Measurements from ENCODE around the gene HP1BP3. TPM values are rescaled to one million over a fixed set of nuclear protein-coding genes. Genes with fewer than 3 reads are reported as not detected.
"Not testable (repeated sequence)": the region's sequence is repeated elsewhere in the genome, so short reads cannot be mapped to it uniquely, and the experiment has no call there.

Gene HP1BP3, protein sequence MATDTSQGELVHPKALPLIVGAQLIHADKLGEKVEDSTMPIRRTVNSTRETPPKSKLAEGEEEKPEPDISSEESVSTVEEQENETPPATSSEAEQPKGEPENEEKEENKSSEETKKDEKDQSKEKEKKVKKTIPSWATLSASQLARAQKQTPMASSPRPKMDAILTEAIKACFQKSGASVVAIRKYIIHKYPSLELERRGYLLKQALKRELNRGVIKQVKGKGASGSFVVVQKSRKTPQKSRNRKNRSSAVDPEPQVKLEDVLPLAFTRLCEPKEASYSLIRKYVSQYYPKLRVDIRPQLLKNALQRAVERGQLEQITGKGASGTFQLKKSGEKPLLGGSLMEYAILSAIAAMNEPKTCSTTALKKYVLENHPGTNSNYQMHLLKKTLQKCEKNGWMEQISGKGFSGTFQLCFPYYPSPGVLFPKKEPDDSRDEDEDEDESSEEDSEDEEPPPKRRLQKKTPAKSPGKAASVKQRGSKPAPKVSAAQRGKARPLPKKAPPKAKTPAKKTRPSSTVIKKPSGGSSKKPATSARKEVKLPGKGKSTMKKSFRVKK
- total RNA-seq (2014; rRNA removed; shearing (Covaris generic)): 124 and 125 TPM in 2 replicates

DNA sequence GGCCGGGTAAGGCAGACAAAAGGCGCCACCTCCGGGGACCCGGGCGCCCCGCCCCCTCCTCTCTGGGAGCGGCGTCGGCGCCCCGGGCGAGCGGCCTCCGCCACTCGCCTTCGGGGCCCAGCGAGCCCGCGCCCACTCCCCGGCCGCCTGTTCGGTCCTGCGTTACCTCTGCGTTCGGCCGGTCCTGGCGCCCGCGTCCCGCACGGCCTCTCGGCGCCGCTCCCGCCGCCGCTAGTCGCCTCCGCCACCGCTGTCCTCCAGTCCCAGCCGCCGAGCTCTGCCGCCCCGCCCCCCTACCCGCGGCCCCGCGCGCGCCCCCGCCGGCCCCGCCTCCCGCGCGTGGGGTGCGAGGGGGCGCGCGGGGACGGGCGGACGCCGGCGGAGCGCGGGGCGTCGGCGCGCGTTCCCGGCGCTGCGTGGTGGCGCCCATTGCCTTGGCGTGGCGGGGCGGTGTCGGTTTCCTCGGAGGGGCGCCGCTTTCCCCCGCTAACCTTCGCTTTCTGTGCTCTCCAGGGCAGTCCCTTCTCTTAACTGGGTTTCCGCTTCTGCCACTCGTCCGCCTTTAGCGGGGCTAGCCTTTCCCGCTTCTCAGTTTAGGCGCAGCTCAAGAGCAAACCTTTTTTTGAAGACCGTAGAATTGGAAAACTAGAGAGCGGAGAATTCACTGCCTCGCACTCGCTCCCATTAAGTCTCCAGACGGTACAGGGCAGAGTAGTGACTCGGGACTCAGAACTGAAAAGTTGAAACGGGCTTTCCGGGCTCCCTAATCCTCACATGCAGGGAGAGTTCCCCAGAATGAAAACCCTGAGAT is at the start of gene HP1BP3:
HP1BP3 (minus strand) TSS at position 279 of the 811 bp plus-strand sequence. CDS start 6,867 bp downstream, outside the sequence.
- peak; percentile 31 for DNase-seq (ENCODE audit: low spot score)

DNA sequence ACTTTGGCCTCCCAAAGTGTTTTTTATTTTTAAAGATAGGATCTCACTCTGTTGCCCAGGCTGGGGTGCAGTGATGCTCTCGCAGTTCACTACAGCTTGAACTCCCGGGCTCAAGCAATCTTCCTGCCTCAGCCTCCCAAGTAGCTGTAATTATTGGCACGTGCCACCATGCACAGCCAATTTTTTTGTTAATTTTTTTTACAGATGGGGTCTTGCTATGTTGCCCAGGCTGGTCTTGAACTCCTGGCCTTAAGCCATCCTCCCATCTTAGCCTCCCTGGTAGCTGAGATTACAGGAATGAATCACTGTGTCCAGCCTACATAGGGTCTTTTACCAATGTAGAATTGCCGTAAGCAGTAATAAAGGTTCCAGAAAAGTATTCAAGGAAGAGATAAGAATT is 49.1 kb upstream of the HP1BP3 start:
- no peak for DNase-seq (ENCODE audit: low spot score)

DNA sequence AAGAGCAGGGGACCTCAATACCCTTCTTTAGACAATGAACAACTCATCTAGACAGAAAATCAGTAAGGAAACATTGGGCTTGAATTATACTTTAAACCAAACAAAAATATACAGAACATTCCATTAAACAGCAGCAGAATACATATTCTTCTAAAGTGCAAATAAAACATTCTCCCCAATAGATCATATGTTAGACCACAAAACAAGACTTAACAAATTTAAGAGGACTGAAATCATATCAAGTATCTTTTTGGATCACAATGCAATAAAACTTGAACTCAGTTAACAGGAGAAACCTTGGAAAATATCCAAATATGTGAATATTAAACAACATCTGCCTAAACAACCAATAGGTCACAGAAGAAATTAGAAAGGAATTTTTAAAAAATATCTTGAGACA is 47.7 kb upstream of the HP1BP3 start:
- DNase-seq (ENCODE audit: low spot score): no peak

DNA sequence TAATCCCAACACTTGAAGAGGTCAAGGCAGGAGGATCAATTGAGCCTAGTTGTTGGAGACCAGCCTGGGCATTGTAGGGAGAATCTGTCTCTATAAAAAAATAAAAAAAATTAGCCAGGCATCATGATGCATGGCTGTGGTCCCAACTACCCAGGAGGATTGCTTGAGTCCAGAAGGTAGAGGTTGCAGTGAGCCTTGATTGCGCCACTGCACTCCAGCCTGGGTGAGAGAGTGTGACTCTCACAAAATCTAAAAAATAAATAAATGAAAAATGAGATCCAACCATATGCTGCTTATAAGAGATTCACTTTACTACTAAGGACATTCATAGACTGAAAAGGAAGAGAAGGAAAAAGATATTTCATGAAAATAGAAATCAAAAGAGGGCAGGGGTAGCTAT is 47.1 kb upstream of the HP1BP3 start:
- no peak for DNase-seq (ENCODE audit: low spot score)

DNA sequence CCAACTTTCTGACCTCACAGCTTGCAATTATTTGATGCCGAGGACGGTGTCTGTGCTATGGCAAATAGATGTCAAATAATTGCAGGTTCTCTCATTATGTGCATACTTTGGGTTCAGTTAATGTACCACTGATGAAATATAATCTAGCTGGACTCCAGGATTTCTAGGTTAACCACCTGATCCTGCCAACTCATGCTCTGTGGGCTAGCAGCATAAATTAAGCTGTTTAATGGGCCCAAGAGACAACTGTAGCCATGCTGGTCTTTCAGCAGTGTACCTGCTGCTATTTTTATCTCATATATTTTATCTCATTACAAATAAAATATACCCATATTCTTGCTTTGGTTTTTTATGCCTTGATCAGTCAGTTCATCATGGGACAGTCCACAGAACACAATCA is 43.3 kb upstream of the HP1BP3 start:
- no peak for DNase-seq (ENCODE audit: low spot score)

DNA sequence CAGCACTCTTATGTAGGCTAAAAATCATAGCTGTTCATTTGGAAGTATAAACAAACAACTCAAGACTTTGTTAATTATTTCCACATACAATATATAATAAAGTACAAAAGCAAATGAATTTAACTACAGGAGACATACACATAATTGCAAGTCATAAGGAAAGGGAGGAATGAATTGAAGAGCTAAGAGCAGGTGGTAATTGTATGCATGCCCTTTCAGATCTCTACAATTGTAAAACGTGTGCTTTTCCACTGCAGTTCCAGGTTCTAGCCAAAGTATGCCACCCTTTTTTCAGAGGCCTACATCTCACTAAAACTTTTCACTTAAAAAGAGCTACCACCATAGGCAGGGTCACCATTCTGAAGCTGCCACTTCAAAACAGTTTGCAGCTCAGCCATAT is 42.8 kb upstream of the HP1BP3 start:
- DNase-seq (ENCODE audit: low spot score): no peak

DNA sequence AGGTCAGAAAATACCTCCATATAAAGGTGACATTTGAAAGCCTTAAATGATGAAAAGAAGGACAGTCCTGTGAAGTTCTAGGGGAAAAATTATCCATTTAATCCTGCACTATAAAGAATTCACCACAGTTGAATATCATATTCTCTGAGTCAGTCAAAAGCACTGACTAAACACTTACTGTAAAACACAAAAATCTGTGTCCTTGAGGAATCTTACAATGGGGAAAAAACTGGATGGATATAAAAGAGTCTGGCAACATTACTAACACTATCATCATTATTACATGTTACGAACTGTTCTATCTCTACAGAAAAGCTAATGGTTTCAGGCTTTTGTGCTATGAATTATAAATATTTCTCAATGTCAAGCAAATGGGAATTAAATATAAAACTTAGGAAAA is 42.4 kb upstream of the HP1BP3 start:
- DNase-seq (ENCODE audit: low spot score): no peak

DNA sequence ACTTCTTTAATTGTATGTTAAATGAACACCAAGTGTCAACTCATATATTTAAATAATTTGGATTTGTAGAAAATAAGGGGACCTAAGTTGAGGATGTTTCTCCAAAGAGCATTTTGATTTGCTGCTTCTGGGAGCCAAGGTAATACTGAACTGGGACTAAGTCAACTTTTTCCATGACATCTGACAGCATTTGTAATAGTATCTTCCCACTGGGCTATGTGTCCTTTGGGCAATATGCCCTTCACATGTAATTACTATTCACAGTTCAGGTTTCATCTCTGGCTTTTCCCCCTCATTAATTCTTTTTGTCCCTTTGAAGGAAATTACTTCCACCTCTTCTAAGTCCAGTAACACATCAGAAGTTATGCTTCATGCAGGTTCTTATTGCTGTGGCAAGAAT is 36.7 kb upstream of the HP1BP3 start:
- DNase-seq (ENCODE audit: low spot score): no peak

DNA sequence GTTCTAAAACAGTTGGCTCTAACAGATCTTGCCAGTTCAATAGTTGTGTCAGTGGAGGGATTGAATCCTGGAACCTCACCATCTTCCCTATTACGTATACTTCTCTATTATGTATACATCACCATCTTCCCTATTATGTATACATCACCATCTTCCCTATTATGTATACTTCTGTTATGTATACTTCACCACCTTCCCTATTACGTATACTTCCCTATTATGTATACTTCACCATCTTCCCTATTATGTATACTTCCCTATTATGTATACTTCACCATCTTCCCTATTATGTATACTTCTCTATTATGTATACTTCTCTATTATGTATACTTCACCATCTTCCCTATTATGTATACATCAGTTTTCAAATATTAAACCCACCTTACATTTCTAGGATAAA is 34.4 kb upstream of the HP1BP3 start:
- no peak for DNase-seq (ENCODE audit: low spot score)

DNA sequence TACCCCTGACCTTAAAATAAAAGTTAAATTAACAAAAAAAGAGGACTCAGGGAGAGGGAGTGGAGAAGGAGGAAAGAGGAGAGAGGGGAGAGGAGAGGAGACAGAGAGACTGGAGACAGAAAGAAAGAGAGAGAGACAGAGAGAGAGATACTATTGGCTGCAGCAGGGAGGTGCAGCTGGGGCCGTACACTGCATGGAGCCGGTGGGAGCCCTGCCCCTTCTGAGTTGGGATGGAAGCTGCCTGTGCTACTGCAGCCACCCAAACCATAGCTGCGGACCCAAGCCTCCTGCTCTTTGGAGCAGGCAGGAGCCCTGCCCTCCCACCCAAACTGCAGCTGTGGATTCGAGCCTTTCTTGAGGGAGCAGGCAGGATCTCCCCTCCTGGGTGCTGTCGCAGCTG is 32.7 kb upstream of the HP1BP3 start:
- no peak for DNase-seq (ENCODE audit: low spot score)

DNA sequence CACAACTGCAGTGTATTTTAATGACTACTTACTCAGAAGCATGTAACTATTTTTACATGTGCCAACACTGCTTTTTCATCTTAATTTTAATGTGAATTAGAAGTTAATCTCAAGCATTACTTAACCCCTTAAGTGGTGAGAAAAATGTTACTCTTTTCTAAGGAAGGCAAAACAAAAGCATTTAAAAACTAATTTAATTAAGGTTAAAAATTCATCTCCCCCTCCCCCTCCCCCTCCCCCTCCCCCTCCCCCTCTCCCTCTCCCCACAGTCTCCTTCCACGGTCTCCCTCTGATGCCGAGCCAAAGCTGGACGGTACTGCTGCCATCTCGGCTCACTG is 27.4 kb upstream of the HP1BP3 start:
- DNase-seq (ENCODE audit: low spot score): no peak

DNA sequence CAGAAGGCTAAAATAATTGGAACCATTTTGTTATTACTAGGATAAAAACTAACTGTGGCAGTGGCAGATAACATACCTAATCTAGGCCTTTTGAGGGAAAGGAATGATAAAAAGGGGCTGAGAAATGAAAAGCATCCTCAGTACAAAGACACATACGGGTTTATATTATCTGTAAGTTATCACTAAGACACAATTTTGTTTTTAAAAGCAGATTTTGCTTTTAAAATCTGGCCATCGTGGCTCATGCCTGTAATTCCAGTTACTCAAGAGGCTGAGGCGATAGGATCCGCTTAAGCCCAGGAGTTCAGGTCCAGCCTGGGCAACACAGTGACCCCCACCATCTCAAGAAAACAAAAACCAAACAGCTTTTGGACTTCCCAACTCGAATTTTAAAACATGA is 24.8 kb upstream of the HP1BP3 start:
- DNase-seq (ENCODE audit: low spot score): no peak

DNA sequence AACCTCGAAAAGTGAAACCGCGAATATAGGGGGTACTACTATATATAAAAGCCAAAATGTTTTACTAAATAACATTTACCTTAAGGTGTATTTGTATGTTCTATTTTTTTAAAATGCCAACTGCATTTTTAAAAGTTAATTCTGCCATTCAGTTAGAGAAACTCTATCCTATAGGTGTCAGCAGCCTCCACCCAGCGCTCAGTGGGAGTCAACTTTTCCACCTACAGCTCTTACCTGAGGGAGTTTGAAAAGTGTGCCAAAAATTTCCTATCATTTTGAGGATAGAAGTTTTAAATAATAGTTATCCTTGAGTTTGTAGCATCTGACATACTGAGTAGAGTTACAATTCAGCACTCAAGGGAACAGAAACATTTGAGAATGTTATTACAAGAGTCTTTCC is 6.1 kb upstream of the HP1BP3 start:
- DNase-seq (ENCODE audit: low spot score): no peak

DNA sequence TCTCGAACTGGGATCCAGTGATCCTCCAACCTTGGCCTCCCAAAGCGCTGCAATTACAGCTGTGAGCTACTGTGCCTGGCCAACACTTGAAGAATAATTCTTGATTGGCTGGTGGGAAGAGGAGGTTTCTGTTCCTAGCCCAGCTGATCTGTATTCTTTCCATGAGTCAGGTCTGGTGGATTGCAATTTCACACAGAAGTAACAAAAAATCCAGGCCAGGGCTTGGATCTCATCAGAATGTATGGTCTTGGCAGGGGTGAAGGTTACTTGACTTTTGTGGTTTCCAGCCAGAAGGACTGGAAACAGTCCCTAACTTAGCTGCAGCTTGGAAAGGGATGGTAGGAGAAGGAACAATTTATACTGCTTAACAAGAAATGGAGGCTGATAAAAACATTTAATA is 5.1 kb upstream of the HP1BP3 start:
- DNase-seq (ENCODE audit: low spot score): peak; percentile 31

DNA sequence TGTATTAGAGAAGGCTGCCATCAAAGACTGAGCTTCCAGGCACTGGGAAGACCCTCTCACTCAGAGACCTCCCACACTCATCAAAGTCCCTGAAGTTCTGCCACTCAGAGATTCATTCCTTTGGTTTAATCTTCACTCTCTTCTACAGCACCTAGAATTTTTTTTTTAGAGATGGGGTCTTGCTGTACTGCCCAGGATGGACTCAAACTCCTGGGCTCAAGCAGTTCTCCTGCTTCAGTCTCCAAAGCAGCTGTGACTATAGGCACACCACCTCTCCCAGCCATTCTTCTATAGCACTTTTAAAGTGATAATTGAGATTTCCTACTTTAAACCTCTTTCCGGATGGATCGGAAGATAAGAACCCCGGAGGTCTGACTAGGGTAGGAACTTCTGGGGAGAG is 3.7 kb upstream of the HP1BP3 start:
- DNase-seq (ENCODE audit: low spot score): no peak

DNA sequence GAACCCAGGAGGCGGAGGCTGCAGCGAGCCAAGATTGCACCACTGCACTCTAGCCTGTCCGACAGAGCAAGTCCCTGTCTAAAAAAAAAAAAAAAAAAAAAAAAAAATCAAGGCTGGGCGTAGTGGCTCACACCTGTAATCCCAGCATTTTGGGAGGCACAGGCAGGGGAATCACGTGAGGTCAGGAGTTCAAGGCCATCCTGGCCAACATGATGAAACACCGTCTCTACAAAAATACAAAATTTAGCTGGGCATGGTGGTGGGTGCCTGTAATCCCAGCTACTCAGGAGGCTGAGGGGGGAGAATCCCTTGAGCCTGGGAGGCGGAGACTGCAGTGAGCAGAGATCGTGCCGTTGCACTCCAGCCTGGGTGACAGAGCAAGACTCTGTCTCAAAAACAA is 2.5 kb upstream of the HP1BP3 start:
- not testable (repeated sequence) for DNase-seq (ENCODE audit: low spot score)

DNA sequence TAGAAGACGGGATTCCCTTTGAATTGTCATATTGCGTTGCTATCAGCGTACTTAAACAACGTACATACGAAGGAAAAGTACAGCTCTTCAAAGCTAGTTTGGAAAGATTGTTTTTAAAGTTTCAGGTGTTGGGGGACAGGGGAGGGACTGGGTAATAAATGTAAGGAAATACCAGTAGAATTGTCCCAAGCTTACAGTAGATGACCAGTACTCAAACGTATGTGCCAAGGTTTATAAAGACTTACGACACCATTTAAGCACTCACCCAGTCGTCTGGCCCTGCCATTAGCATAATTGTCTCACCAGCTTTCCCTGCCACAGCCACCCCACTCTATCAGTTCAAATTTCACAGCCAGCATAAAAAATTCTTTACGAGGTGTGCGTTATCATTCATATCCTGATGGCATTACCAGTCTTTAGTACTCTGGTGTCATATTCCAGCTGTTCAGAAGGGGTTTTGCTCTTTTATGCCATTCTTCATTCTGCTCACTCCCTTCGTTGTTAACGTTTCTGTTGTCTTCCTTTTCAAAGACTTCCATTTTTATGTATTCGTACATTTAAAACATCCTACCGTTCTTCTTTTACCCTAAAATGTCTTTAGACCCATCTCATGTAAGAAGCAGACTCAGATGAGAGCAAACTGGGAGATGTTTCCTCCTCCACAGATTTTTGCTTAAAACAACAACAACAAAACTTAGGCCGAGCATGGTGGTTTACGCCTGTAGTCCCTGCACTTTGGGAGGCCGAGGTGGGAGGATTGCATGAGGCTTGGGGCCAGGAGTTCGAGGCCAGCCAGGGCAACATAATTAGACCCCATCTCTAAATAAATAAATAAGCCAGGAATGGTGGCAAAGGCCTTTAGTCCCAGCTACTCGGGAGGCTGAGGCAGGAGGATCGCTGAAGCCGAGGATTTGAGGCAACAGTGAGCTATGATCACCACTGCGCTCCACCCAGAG is 1.0 kb upstream of the HP1BP3 start:
- DNase-seq (ENCODE audit: low spot score): peak; percentile 38

DNA sequence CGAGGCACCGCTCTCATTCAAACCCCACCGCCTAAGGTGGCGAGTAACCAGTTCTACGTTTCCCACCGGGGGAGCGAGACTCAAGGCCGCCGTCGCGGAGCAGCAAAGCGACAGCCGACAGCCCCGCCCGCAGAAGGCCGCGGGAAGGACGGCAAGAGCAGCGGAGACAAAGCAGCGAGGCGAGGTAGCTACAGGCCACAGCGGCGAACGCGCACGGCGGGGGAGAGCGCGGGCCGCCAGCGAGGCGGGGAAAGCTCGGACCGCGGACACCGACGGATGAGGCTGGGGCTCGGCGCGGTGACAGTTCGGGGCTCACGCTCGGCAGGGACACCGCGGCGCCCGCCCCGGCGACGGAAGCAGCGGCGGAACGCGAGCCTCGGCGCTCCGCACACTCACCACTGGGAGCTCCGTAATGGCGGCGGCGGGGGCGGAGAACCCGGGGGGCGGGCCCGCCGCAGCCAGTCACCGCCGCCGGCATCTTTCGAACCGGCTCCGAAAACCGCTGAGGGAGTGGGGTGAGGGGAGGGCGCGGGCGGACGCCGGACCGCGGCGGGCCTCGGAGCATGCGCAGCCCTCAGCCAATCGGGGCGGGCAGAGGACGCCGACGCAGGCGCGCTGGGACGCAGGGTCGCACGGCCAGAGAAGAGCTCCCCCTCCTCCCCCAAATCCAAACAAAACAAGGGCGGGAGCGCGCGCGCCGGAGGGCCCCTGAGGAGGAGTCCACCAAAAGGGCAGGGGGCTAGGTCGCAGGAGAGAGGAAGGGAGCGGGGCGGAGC is 666 bp downstream of the HP1BP3 start:
- peak; percentile 74 for DNase-seq (ENCODE audit: low spot score)

DNA sequence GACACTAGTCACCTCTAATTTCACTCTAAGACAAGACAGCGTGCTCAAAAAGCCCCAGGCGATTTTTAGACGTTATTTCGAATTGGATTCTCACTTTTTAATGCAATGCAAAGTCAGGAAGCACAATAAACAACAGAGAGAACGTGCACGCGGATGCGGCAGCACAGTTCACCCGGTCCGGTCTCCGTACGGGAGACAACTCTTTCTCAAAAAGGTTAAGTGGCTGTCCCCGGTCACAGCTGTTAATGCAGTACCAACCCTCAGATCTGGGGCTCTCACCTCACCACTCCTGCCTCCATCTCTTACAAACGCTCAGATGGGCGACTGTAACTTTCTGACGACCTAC is 1.2 kb downstream of the HP1BP3 start:
- peak; percentile 1 for DNase-seq (ENCODE audit: low spot score)

DNA sequence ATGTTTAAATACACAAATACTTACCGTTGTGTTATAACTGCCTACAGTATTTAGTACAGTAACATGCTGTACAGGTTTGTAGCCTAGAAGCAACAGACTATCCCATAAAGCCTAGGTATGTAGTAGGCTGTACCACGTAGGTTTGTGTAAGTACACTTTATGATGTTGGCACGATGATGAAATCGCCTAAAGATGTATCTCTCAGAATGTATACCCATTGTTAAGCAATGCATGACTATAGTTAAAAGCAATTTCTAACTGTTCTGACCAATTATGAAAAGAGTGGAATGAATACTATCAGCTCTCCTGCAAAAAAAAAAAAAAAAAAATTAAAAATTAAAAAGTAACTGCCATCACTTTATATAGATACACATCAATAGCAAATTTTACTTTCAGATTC is 11.4 kb downstream of the HP1BP3 start:
- DNase-seq (ENCODE audit: low spot score): no peak

DNA sequence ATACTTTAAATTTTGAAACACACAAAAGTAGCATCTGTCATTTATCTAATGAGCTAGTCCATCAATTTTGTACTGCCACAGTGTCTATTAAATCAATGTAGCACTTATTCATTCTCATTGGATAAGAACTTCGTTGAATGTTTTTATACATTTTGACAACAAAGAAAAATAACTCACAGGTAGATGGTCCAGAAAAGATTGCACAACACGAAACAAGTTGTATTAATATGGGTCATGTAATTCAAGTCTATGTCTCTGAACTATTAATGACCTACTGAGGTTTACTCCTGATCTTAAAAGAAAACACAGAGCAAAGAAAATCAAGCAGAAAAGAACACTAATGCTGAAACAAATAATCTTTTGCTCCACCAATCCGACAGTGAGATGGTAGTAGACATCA is 15.3 kb downstream of the HP1BP3 start:
- no peak for DNase-seq (ENCODE audit: low spot score)

Measured in A172 (cell line).